ENCODE measurements around the gene HSD17B12.

GRCh38 chr11:43866520-43866919 is 186.0 kb downstream of the HSD17B12 start:
- TF ChIP-seq POLR2A (IDR thresholded peaks at IDR 0.05) (no peak), CTCF (IDR thresholded peaks at IDR 0.05) (no peak), POLR2AphosphoS5 (IDR thresholded peaks at IDR 0.05) (no peak)

Measured in breast epithelium (tissue), 3 donors.